ENCODE data around the gene TAP2. TPM values are rescaled to one million over a fixed set of nuclear protein-coding genes. Genes with fewer than 3 reads are reported as not detected.
A peak's percentile ranks its signal among the peaks of the same experiment; 100 is the strongest.

Gene TAP2
- polyA plus RNA-seq, 3 donors: 10.2 to 12.4 (median 11.9) TPM

DNA sequence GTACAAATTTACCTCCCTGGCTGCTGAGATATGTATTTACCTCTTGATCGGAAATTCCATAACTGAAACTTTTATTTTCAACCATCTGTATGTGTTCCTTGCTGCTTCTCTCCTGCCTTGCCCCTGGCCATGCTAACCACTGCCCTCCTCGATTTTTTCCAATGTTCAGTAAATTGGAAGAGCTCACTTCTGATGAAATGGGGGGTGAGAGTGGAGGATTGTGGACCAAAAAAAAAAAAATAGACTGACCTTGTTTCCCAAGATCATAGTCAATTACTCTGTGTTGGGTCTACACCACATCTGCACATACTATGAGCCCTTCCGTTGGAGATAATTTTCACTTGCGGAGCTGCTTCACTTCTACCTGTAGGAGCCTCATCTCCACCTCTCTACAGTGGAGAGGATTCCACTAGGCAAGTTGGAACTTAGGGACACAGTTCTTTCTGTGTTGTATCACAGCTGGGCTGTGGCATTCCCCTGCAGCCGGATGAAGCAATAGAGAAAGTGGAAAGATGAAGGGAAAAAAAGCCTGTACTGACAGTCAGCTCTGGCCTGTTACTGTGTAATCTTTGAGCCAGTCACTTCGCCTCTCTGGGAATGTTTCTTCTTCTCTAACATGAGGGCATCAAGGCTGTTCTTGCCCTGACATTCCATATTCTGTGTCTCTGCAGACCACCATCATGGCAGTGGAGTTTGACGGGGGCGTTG is 17.1 kb upstream of the TAP2 start:
- no peak for DNase-seq (ENCODE audit: low read depth in 3 of 3, low spot score in 2 of 3)

DNA sequence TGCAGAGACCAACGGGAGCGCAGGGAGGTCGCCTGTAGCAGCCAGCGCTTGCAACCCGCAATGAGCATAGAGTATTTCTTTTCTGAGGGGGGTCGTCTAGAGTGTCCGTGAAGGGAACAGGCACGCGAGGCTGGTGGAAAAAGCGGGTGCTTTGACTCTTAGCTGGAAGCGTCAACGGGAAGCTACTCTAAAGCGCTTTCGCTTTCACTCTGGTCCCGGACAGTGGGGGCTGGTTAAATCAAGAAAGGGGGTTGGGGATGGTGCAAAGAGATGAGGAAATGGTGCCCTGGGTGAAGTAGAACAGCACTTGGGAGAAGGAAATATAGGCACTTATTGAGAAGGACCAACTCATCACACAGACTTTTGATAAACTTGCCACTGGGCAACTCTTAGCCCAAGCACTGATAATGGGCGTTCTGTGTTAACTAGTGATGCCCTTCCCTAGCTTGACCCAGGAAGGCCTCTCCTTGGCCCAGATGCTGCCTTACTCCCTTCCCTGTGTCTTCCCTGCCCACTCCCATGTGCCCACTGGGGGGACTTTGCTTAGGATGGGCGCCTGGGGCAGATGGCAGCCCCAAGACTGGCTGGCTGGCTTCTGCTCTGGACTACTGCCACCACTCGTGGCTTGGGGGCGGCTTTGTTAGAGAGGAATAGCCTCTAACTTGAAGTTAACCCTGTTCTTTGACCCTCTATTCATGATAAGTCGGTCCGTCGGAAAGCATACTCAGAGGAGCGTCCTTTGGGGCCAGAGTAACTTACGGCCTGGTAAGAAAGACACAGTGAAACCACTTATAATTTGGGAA is 16.0 kb upstream of the TAP2 start:
- DNase-seq (ENCODE audit: low read depth in 3 of 3, low spot score in 2 of 3): no peak

DNA sequence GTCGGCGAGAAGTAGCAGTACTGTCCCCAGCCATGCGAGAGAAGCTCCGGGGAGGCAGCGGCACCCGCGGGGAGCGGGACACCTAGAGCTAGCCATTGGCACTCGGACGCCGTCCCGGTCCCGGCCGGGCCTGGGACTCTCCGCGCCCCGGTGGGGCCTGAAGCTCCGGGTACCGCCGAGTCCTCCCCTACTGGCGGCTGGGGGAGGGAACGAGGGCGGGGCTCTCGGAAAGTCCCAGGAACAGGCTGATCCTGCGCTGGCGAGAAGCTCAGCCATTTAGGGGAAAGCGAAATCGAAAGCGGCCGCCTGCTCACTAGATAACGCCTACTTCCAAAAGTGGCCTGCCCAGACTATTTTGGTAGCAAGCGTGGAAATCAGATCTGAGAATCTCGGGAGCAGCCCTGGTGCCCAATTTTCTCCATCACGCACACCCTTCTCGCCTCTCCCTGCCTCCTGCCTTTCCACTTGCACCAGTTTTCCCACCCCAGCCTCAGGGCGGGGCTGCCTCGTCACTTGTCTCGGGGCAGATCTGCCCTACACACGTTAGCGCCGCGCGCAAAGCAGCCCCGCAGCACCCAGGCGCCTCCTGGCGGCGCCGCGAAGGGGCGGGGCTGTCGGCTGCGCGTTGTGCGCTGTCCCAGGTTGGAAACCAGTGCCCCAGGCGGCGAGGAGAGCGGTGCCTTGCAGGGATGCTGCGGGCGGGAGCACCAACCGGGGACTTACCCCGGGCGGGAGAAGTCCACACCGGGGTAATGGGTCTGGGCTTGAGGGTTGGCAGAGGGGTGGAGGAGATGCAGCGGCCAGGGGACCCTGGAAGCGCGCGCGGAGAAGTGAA is 15.2 kb upstream of the TAP2 start, which contains the start of the genes PSMB9 and TAP1:
TSS of gene PSMB9 (plus strand) at position 652 of the 835 bp plus-strand sequence. CDS start at position 690, 38 bp downstream.
TSS of gene TAP1 (minus strand) at position 164 of the 835 bp plus-strand sequence. CDS start at position 96, 68 bp downstream.
- DNase-seq (ENCODE audit: low read depth in 3 of 3, low spot score in 2 of 3): peak; percentile 79 to 88 (median 85)

DNA sequence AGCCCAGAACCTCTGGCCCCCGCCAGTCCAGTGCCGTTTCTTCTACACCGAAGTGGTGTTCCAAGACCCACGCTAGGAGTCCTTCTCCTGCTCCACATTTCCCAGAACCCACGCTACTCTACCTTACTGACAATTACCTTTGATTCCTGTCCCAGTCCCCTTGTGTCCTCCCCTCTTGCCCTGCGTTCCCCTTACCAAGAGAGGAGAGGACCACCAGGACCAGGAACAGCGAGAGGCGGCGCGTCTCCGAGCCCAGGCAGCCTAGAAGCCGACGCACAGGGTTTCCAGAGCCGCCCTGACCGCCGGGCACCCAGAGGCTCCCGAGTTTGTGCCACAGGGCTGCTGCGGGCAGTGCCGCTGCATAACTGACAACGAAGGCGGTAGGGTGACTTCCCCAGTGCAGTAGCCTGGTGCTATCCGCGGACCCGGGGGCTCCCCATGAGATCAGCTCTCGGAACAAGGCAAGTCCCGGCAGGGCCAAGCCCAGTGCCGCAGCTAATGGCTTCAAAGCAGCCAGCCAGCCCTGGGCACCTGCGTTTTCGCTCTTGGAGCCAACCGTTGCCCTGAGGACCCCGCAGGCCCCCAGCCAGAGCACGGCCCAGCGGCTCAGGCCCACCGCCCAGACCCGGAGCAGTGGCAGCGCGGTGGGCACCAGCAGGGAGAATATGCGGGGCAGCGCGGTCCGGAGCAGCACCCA is 14.5 kb upstream of the TAP2 start:
- DNase-seq (ENCODE audit: low read depth in 3 of 3, low spot score in 2 of 3): no peak

DNA sequence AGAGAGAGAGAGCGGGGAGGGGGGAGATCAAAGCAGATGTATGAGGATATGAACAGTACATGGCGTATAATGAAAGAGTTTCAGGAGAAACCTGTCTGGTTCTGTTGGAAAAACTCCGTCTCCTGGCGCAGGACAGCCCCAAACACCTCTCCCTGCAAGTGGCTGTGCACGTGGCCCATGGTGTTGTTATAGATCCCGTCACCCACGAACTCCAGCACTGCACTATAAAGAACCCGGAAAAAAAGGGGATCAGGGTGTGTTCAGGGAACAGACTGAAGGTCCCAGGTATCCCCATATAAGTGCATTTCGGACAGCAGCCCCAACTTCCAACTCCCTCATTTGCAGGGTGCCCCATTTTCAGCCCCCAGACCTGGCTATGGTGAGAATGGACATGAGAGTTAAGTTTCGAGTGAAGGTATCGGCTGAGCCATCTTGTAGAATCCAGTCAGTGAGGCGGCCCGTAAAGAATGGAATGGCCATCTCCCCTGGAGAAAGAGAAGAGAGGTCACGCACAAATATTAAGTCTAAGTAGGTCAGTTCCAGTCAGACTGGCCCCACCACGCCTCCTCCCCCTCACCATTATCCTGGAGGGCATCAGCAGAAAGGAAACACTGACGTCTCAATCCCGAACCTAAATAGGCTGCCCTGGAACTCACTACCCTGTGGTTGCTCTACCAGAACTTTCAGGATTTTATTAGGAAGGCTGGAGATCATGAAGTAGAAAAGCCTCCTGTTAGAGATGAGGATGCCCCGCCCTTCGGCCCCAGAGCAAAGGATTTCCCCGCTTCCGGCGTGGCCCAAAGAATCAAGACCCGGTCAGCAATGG is 13.7 kb upstream of the TAP2 start:
- no peak for DNase-seq (ENCODE audit: low read depth in 3 of 3, low spot score in 2 of 3)

DNA sequence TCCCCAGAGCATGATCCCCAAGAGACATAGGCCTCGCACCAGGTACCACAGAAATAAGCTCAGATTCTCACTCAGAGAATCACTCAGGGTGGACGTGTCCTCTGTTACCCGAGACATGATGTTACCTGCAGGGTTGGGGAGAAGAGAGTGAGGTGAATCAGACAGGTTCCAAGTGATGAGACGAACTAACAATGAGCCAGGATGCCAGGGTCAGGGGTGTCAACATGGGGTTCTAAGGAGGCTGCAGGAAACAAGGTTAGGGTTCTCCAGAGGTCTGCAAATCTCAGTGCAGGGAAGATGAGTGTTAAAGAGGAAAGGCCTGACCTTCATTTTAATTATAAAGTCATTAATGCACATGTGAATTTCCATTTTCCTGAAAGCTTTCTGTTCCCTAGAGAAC is 12.5 kb upstream of the TAP2 start:
- DNase-seq (ENCODE audit: low read depth in 3 of 3, low spot score in 2 of 3): no peak

DNA sequence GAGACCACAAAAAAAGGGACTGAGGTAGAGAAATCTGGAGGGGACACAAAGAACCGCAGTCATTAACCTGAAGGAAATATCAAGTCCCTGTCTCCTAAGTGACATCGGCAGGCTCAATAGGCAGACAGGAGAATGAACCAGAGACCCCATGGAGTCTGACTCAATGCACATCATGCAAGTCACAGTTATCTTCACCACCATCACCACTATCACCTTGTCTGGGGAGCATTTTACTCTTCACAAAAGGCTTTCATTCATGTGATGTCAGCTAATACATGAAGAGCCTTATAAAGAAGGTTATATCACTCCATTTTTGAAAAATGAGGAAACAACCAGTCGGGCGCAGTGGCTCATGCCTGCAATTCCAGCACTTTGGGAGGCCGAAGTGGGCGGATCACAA is 10.6 kb upstream of the TAP2 start:
- DNase-seq (ENCODE audit: low read depth in 3 of 3, low spot score in 2 of 3): no peak

DNA sequence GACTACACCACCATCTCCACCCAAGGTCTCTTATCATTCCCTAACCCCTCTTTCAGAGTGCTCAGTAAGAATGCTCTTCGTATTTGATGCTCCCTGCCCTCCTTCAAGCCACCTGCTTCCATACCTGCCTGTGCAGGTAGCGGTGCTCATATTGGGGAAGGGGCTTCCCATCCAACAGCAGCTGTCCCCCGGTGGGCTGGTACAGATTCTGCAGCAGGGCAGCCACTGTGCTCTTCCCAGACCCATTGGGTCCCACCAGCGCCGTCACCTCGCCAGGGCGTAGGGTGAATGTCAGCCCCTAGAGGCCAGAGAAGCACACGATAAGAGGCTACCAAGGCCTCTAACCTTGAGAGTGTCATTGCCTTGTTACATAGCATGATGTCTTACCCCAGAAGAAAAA is 9.3 kb upstream of the TAP2 start:
- no peak for DNase-seq (ENCODE audit: low read depth in 3 of 3, low spot score in 2 of 3)

DNA sequence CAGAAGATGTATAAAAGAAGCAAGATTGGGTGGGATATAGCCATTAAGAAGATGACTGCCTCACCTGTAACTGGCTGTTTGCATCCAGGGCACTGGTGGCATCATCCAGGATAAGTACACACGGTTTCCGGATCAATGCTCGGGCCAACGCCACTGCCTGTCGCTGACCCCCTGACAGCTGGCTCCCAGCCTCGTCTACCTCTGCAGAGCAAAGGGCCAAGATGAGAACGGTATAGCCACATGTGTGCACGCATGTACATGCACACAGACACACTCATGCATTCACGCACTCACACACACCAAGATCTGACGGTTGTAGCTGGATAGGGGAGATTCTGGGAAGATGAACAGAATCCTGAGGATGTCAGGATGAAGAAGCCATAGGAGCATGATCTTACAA is 8.5 kb upstream of the TAP2 start:
- no peak for DNase-seq (ENCODE audit: low read depth in 3 of 3, low spot score in 2 of 3)

DNA sequence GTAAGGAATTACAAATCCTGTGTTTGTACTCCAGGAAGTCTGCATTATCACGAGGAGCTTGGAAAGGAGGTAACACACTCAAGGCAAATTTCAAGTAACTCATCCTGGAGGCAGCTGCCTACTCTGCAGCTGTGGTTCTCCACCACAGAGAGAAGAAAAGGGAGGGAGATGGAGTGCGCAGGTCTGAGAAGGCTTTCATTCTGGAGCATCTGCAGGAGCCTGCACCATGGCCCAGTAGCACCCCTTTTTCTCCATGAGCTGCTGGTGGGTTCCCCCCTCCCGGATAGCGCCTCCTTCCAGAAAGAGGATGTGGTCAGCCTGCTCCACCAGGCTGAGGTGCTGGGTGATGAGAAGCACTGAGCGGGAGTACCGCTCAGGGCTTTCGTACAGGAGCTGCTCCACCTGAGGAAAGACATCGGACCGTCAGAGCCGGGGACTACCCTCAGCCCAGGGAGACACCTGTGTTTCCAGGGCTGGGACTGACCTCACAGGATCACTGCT is 6.9 kb upstream of the TAP2 start:
- no peak for DNase-seq (ENCODE audit: low read depth in 3 of 3, low spot score in 2 of 3)

DNA sequence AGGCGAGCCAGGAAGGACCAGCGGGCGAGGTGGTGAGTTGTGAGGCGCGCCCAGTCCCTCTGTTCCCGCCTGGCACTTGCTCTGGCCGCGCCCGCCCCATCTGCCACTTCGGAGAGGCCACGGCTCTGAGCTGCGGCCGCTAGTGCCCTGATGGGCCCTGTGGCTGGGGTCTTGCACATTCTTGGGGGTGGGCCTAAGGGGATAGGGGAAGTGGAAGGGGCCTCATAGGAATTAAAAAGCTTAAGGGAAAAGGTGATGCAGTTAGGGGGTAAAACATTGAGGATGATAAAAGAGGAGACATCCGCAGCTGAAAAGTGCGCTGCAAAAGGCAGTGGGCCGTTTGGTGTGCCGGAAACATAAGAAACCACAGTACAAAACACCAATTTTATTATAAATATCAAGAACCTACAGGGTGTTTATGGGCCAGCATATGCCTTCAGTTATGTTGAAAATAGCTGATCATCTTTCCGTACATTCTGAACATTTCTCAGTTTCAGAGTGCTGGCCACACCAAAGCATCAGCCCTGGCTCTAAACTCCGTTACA is 6.4 kb upstream of the TAP2 start:
- DNase-seq (ENCODE audit: low read depth in 3 of 3, low spot score in 2 of 3): no peak

DNA sequence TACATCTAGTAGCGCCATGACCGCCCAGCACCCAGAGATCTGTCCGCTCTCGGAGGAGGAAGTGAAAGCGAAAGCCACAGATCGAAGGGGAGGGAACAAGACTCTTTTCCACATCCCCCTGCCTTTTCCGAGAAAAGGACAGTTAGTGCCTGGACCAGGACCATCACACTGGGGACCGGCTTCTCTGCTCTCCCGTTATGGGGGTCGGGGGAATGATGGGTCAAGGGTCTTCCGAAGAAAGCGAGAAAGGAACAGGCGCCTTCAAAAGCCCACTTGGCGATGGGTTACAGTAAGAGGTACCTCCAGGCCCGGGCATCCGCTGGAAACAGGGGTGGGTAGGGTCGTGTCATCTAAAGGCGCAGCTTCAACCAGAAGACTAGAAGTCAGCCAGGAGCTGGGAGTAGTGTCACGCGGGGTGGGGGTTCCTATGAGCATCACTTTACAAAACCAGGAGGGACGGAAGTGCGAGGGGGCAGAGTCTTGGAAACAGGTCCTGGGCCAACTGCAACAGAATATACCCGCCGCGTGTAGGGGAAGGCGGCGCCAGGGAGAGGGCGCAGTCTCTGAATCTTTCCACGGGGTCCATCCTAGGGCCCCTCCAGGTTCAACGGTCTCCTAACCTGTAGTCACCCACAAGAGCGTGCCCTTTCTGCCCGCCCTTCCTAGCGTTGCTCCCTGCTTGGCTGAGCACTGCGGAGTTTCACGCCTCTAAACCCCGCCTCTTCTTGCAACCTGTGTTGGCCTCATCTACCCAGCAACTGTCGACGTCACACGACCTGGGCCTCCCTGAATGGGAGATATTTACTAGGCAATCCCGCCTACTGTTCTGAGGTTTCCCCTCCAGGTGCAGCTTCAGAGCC is 5.7 kb upstream of the TAP2 start, which contains the start of gene PSMB8:
TSS of gene PSMB8 (minus strand) at position 69 of the 860 bp plus-strand sequence. CDS start at position 18, 51 bp downstream.
- DNase-seq (ENCODE audit: low read depth in 3 of 3, low spot score in 2 of 3): peak; percentile 88 to 91 (median 89)

DNA sequence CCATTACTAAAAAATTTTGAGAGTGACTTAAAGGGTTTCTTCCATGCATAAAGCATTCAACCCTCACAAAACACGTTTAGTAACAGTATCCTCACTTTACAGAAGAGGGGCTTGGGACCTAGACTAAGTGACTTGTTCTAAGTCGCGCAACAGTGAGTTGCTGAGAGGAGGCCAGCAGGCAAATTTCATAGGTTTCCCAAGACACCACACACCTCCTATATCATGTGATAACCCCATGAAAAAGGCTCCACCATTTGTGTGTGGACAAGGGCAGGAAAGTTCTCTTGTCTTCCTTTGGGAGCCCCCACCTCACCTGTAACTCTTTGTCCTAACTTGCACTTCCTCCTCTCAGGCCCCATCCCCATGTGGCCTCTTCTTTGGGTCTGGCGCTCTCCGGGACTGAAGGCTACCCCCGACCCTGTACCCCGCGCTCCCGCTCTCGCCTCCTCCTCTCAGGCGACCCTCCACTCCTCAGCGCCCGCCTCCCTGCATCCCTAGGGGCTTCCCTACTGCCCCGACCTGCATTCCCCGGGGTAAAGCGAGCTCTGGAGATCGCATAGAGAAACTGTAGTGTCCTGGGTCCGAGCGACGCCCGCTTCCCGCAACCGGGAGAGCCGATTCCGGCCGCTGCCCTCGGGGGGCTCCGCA is 4.9 kb upstream of the TAP2 start:
- no peak for DNase-seq (ENCODE audit: low read depth in 3 of 3, low spot score in 2 of 3)

DNA sequence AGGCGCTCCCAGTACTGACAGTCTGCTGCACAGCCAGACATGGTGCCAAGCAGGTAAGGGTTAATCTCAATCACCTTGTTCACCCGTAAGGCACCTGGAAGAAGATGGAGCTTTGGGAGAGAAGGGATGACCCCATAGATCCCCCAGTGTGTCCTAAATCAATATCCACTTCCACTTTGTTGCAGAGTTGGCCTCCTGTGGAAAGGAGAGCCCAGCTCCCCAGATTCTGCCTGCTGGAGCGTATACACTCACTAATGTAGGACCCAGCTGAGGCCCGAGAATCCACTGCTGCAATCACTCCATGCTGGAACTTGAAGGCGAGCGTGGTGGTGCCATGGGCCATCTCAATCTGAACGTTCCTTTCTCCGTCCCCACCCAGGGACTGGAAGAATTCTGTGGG is 4.2 kb upstream of the TAP2 start:
- no peak for DNase-seq (ENCODE audit: low read depth in 3 of 3, low spot score in 2 of 3)

DNA sequence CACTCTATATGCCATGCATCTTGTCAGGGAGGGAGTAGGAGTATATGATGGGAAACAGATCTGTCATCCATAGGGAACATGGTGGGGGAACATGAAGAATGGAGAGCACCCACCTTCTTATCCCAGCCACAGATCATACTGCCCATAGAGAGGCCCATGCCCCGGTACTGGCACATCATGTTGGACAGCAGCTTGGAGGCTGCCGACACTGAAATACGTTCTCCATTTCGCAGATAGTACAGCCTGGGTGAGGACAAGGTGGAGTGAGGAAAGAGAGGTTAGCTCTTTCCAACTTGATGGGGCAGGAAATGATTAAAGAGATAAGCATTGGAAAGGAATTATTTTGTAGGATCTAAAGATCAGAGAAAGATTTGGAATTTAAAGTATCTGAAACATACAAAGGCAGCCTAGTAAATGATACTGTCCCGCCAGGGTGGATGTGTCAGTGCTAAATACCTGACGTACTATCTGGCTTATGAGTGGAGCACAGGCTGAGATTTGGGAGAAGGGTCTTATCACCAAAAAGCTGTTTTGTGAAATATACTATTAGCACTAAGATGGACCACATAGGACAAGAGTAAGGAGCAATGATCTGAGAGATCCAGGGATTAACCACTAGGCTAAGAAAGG is 3.6 kb upstream of the TAP2 start:
- no peak for DNase-seq (ENCODE audit: low read depth in 3 of 3, low spot score in 2 of 3)

DNA sequence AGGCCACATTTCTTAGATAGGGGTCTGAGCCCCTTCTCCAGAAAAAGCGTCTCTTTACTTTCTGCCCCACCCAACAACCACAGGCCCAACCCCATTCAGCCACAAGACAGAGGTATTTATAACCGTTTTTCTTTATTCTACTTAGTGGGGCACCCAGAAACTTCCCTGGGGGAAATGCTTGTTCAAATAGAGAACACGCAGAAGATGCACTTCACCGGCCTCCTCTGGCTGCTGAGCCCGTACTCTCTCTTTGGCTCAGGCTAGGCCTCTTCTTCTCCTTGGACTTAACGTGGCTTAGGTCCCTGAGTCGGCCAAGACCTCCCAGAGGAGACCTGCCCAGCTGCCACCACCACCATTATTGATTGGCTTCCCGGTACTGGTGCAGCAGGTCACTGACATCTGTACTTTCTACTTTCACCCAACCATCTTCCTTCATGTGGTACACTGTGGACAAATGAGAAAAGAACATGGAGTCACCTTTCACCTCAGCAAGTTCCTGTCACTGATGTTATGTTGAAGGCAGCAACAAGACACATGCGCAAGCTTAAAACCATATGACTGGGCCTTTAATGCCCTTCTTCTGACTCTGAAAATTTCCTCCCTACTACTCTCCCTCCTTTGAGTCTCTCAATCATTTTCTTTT is 2.2 kb upstream of the TAP2 start:
- DNase-seq (ENCODE audit: low read depth in 3 of 3, low spot score in 2 of 3): no peak

DNA sequence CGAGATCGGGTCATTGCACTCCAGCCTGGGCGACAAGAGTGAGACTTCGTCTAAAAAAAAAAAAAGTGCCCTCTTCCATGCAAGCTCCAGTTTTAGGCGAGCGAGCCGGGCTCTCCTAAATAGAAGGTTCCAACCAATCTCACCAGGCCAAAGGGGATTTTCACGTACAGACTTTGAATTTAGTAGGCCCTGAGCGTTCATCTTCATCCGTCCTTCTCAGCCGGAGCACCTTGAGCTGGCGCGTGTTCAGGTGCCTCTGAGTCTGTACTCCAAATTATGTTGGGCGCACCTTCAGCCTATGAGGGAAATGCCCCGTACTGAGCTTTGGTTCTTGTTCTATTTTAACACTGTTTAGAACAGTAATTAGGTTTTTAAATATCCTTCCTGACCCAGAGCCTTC is 817 bp upstream of the TAP2 start:
- DNase-seq (ENCODE audit: low read depth in 3 of 3, low spot score in 2 of 3): no peak
